ENCODE measurements around the gene KRTAP10-3.

GRCh38 chr21:44590311-44590721 is 31.7 kb upstream of the KRTAP10-3 start:
- TF ChIP-seq FOXO4 (CRISPR knock-in tag; conservative IDR thresholded peaks at IDR 0.05) (no peak), CTCF (CRISPR knock-in tag; IDR thresholded peaks at IDR 0.05) (no peak), ATRX (CRISPR knock-in tag; IDR thresholded peaks at IDR 0.05; ENCODE audit: borderline replicate concordance) (no peak), ZMAT3 (CRISPR knock-in tag; conservative IDR thresholded peaks at IDR 0.05) (no peak), NR2C2 (CRISPR knock-in tag; IDR thresholded peaks at IDR 0.05; ENCODE audit: borderline replicate concordance) (no peak), SRY (CRISPR knock-in tag; IDR thresholded peaks at IDR 0.05) (no peak), KLF13 (CRISPR knock-in tag; IDR thresholded peaks at IDR 0.05) (no peak)
